ELR (cell line): Measurements from ENCODE around the gene DXO.

Experiments
- DNase-seq: peaks from one replicate; pipeline ENCODE4 v3.0.0-alpha.2; 2015; ENCODE audit warnings: low read depth

The DXO gene

GRCh38 chr6:31928672-31928939 is 43.3 kb downstream of the DXO start:
- DNase-seq, result no peak

- no peak for DNase-seq
Observed at GRCh38 chr6:31927863-31928671, 43.9 kb downstream of the DXO start.

- DNase-seq, result no peak
Observed at GRCh38 chr6:31927242-31927862, 44.6 kb downstream of the DXO start, which contains the start of gene C2. Gene C2, plus strand, starts transcription at chr6:31927717. Its CDS starts 36 bp downstream, at chr6:31927753.

- DNase-seq, result no peak
Observed at GRCh38 chr6:31922942-31923341, 49.0 kb downstream of the DXO start.

GRCh38 chr6:31920811-31921210 is 51.1 kb downstream of the DXO start:
- no peak for DNase-seq
